Measurements from ENCODE around the gene MXD4.

GRCh38 chr4:2218436-2218835, 43.5 kb downstream of the MXD4 start:
- TF ChIP-seq POLR2A (IDR thresholded peaks at IDR 0.05), result no peak
- TF ChIP-seq, protein P1, sequence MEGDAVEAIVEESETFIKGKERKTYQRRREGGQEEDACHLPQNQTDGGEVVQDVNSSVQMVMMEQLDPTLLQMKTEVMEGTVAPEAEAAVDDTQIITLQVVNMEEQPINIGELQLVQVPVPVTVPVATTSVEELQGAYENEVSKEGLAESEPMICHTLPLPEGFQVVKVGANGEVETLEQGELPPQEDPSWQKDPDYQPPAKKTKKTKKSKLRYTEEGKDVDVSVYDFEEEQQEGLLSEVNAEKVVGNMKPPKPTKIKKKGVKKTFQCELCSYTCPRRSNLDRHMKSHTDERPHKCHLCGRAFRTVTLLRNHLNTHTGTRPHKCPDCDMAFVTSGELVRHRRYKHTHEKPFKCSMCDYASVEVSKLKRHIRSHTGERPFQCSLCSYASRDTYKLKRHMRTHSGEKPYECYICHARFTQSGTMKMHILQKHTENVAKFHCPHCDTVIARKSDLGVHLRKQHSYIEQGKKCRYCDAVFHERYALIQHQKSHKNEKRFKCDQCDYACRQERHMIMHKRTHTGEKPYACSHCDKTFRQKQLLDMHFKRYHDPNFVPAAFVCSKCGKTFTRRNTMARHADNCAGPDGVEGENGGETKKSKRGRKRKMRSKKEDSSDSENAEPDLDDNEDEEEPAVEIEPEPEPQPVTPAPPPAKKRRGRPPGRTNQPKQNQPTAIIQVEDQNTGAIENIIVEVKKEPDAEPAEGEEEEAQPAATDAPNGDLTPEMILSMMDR (IDR thresholded peaks at IDR 0.05), result no peak
